Vagina (tissue), 2 donors: ENCODE results near the gene CHCHD6. TPM values are rescaled to one million over a fixed set of nuclear protein-coding genes. Genes with fewer than 3 reads are reported as not detected.

ENCODE experiments used
- DNase-seq, 2 donors: peaks; one replicate each; pipeline ENCODE4 v3.0.0-alpha.2; 2017; ENCODE audit errors: extremely low spot score in 2 of 2
- H3K27ac ChIP-seq: fragments of 200-600 bp; sonication (generic); one replicate; pipeline ENCODE4 v1.5.1; 2019
- H3K27me3 ChIP-seq: fragments of 200-600 bp; sonication (generic); one replicate; pipeline ENCODE4 v1.5.1; 2019
- H3K36me3 ChIP-seq, 2 donors: fragments of 200-600 bp; sonication (generic); one replicate each; pipeline ENCODE4 v1.5.1; 2017 to 2019
- H3K4me1 ChIP-seq: fragments of 200-600 bp; sonication (generic); one replicate; pipeline ENCODE4 v1.5.1; 2019
- H3K4me3 ChIP-seq, 2 donors: fragments of 200-600 bp; sonication (generic); 1 replicate in 1 of 2; 2 replicates in 1 of 2; pipeline ENCODE4 v1.5.1; 2016 to 2019
- H3K9me3 ChIP-seq: fragments of 200-600 bp; sonication (generic); one replicate; pipeline ENCODE4 v1.5.1; 2019
- CTCF ChIP-seq, 3 experiments: fragments of 450-650 bp in 2 of 3; fragments of 200-600 bp in 1 of 3; sonication (generic) in 1 of 3; IDR thresholded peaks; one replicate each; pipeline ENCODE4 v1.5.1; 2017 to 2019; ENCODE audit warnings: antibody characterized with exemption in 3 of 3, mild to moderate bottlenecking in 2 of 3, moderate library complexity in 2 of 3
- POLR2A ChIP-seq, 2 donors: fragments of 450-650 bp; IDR thresholded peaks; one replicate each; pipeline ENCODE4 v1.6.1; 2017; ENCODE audit warnings: antibody characterized with exemption in 2 of 2, mild to moderate bottlenecking in 2 of 2, moderate library complexity in 2 of 2
- POLR2AphosphoS5 ChIP-seq, 2 donors: sonication (generic); formaldehyde crosslinking; IDR thresholded peaks; one replicate each; pipeline ENCODE4 v1.9.0; 2017; ENCODE audit warnings: antibody characterized with exemption in 2 of 2, mild to moderate bottlenecking in 2 of 2, low read depth in 1 of 2; ENCODE audit not compliant: insufficient read depth in 1 of 2
- intact Hi-C: fragments of 100-400 bp; cut with DNase I; formaldehyde crosslinking; loops from one replicate; pipeline ENCODE4 v1.15.1; 2023
- total RNA-seq: library from RNA; depleted of rRNA; stranded (reverse); fragments of >200 nt; gene quantifications from one replicate; pipeline ENCODE4 v1.2.3, GENCODE V29; 2016

CHCHD6 gene
- total RNA-seq, 1 donor from 2014 or later, result 12.8 TPM

- Histone ChIP-seq H3K27me3 (no peaks in the 10 kb centered on the region), H3K9me3 (no peaks in the 10 kb centered on the region), H3K4me1 (peaks cover 22% of the 10 kb centered on the region), H3K27ac (no peak overlapping the region), H3K36me3 (no peaks in the 10 kb centered on the region), H3K4me3 (no peak overlapping the region)
- no peak for TF ChIP-seq POLR2A (IDR thresholded peaks at IDR 0.05)
- no peak for TF ChIP-seq POLR2AphosphoS5 (IDR thresholded peaks at IDR 0.05; ENCODE audit: insufficient read depth in 1 of 2, low read depth in 1 of 2)
- TF ChIP-seq CTCF (IDR thresholded peaks at IDR 0.05), result no peak
- intact Hi-C loops, result no loop called here
- no peak for DNase-seq
Measured at GRCh38 chr3:126937973-126938372, 233.9 kb downstream of the CHCHD6 start.

GRCh38 chr3:126938520-126939337, 234.7 kb downstream of the CHCHD6 start:
- intact Hi-C loops, result no loop called here
- TF ChIP-seq POLR2AphosphoS5 (IDR thresholded peaks at IDR 0.05; ENCODE audit: insufficient read depth in 1 of 2, low read depth in 1 of 2) (no peak), POLR2A (IDR thresholded peaks at IDR 0.05) (no peak), CTCF (IDR thresholded peaks at IDR 0.05) (no peak)
- Histone ChIP-seq H3K36me3 (no peaks in the 10 kb centered on the region), H3K4me1 (peaks cover 22% of the 10 kb centered on the region), H3K27ac (no peak overlapping the region), H3K4me3 (no peak overlapping the region), H3K27me3 (no peaks in the 10 kb centered on the region), H3K9me3 (no peaks in the 10 kb centered on the region)
- no peak for DNase-seq

- no peak for DNase-seq
- Histone ChIP-seq H3K4me1 (peaks cover 22% of the 10 kb centered on the region), H3K36me3 (no peaks in the 10 kb centered on the region), H3K9me3 (no peaks in the 10 kb centered on the region), H3K27ac (no peak overlapping the region), H3K4me3 (no peak overlapping the region), H3K27me3 (no peaks in the 10 kb centered on the region)
- intact Hi-C loops, result no loop called here
- no peak for TF ChIP-seq CTCF (IDR thresholded peaks at IDR 0.05)
- TF ChIP-seq POLR2A (IDR thresholded peaks at IDR 0.05), result no peak
- no peak for TF ChIP-seq POLR2AphosphoS5 (IDR thresholded peaks at IDR 0.05; ENCODE audit: insufficient read depth in 1 of 2, low read depth in 1 of 2)
Measured at GRCh38 chr3:126939338-126939718, 235.3 kb downstream of the CHCHD6 start.

DNA sequence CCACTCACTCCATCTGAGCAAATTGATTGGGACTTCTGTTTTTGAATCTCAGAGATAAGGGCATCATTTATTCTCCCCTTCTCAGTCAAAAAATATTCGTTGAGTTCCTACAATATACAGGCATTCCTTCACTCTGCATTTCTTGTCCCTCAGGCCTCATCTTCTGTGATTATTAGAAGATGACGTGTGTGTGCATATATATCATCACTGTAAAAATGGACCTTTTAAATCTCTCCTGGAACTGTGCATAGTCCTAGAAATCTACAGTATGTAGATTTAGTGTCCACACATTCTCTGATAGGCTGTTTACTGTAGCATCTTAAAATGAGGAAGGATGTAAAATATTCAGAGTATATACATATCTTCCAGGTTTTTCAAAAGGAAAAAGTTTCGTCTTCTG, 235.7 kb downstream of the CHCHD6 start:
- Histone ChIP-seq H3K4me1 (peaks cover 22% of the 10 kb centered on the region), H3K36me3 (no peaks in the 10 kb centered on the region), H3K27me3 (no peaks in the 10 kb centered on the region), H3K9me3 (no peaks in the 10 kb centered on the region), H3K27ac (no peak overlapping the region), H3K4me3 (no peak overlapping the region)
- no peak for DNase-seq
- no peak for TF ChIP-seq POLR2A (IDR thresholded peaks at IDR 0.05)
- TF ChIP-seq POLR2AphosphoS5 (IDR thresholded peaks at IDR 0.05; ENCODE audit: insufficient read depth in 1 of 2, low read depth in 1 of 2), result no peak
- TF ChIP-seq CTCF (IDR thresholded peaks at IDR 0.05), result no peak
- intact Hi-C loops, result no loop called here

DNA sequence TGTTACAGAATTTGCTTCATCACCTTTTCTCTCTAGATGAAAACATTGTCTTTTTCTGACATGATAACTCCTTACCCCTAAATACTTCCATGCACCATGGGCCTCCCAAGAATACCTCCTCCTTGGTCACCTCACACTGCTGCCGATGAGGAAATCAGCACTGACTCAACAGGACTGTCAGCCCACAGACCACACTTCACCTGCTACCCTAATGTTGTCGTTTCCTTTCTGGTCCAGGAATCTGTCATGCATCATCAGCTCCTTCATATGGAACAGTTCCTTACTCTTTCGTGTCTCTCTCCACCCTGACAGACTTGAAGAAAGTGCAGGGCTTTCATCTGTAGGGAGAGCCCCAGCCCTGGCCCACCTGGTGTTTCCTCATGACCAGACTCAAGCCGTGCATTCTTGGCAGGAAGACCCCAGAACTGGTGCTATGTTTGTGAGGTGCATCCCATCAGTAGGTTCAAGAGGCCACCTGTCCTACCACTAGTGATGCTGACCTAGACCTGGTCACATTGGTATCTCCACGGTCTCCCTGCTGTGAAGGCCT, 237.8 kb downstream of the CHCHD6 start:
- no peaks in the 10 kb centered on the region for H3K9me3 ChIP-seq
- DNase-seq, result no peak

More for the DNA sequence above, 237.8 kb downstream of the CHCHD6 start:
- no peak for TF ChIP-seq POLR2A (IDR thresholded peaks at IDR 0.05)
- TF ChIP-seq POLR2AphosphoS5 (IDR thresholded peaks at IDR 0.05; ENCODE audit: insufficient read depth in 1 of 2, low read depth in 1 of 2), result no peak
- TF ChIP-seq CTCF (IDR thresholded peaks at IDR 0.05), result no peak
- Histone ChIP-seq H3K36me3 (no peaks in the 10 kb centered on the region), H3K4me3 (no peak overlapping the region), H3K27me3 (no peaks in the 10 kb centered on the region), H3K4me1 (peaks cover 22% of the 10 kb centered on the region), H3K27ac (no peak overlapping the region)
- intact Hi-C loops, result no loop called here
